GM10248 (cell line): ENCODE data around the gene ARID5A.
"Not testable (repeated sequence)": the region's sequence is repeated elsewhere in the genome, so short reads cannot be mapped to it uniquely, and the experiment has no call there.

Experiments used
- CTCF ChIA-PET: fragments of 300-600 bp; sonication (Branson Sonifier 250); formaldehyde crosslinking; extraction: SDS; loops from one replicate; lab custom pipeline; 2021; ENCODE audit warnings: antibody characterized with exemption; lab: Yijun Ruan, JAX
- POLR2A ChIA-PET: fragments of 350-650 bp; sonication (Branson Sonifier 250); formaldehyde crosslinking; extraction: SDS; loops from one replicate; lab custom pipeline; 2020; ENCODE audit warnings: antibody characterized with exemption; lab: Yijun Ruan, JAX
- DNase-seq: peaks from one replicate; pipeline ENCODE4 v3.0.0; 2012; ENCODE audit errors: extremely low spot score
- TF ChIP-seq, protein P1 (sequence below): IDR thresholded peaks from 2 replicates; pipeline ENCODE4 v1.5.1; 2012; ENCODE audit warnings: mild to moderate bottlenecking, low read depth; ENCODE audit errors: extremely low read depth, missing control alignments, control extremely low read depth

The ARID5A gene

DNA sequence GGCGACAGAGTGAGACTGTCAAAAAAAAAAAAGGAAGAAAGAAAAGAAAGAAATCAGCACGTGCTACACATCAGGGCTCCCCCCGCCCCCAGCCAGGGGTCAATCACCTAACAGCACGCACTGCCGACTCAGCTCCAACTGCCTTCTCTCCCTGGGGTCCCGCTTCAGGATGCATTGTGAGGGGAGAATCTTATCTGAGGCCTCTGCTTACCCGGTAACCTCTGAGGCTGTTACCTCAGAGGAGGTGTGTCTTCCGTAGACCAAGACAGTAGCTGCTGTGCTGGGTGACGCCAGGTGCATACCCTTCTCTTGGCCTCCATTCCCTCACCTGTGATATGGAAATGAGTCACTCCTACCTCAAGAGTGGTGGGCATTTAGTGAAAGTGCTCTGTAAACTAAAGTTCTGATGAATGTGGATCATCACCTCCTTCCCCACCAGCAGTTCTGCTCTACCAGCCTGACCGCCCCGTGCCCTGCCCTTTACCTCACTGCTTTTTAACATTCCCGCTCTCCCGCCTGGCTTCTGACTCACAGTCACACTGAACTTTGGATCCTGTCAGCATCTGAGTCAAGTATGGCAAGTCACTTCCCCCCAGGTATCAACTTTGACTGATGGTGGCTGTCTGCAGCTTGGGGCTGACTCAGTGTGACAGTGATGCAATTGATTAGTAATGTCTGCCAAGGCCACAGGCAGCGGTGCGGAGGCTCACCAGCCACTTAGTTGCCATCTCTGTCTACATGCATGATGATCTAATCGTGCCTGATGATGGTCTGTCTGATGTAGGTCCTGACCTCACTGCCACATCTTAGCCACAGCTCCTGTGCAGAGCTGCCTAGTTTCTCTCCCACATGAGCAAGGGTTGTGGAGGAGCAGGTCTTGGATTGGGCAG, 20.1 kb downstream of the ARID5A start:
- ChIA-PET POLR2A (no interaction called here), CTCF (interaction anchor here (1.0 to 5.7 kb wide), 8 partner anchors 10 to 150 kb away, joined by 3 to 80 read pairs (median 12); no protein-coding TSS in a partner anchor)
- TF ChIP-seq, protein P1, sequence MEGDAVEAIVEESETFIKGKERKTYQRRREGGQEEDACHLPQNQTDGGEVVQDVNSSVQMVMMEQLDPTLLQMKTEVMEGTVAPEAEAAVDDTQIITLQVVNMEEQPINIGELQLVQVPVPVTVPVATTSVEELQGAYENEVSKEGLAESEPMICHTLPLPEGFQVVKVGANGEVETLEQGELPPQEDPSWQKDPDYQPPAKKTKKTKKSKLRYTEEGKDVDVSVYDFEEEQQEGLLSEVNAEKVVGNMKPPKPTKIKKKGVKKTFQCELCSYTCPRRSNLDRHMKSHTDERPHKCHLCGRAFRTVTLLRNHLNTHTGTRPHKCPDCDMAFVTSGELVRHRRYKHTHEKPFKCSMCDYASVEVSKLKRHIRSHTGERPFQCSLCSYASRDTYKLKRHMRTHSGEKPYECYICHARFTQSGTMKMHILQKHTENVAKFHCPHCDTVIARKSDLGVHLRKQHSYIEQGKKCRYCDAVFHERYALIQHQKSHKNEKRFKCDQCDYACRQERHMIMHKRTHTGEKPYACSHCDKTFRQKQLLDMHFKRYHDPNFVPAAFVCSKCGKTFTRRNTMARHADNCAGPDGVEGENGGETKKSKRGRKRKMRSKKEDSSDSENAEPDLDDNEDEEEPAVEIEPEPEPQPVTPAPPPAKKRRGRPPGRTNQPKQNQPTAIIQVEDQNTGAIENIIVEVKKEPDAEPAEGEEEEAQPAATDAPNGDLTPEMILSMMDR, result no peak
- DNase-seq, result no peak

DNA sequence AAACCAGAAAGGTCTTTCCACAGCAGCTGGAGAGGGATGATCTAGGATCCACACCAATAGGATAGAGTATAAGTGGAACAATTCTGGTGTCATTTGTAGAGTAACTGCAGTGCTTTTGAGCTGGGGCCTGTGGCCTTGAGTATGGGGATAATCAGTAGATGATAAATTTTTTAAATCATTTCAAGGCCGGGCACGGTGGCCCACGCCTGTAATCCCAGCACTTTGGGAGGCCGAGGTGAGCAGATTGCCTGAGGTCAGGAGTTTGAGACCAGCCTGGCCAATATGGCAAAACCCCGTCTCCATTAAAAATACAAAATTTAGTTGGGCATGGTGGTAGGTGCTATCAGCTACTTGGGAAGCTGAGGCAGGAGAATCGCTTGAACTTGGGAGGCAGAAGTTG, 20.9 kb downstream of the ARID5A start:
- POLR2A ChIA-PET, DNase-seq: not testable (repeated sequence)
- CTCF ChIA-PET, result interaction anchor here (1.0 to 5.7 kb wide), 5 partner anchors 9 to 149 kb away, joined by 3 to 80 read pairs (median 3); no protein-coding TSS in a partner anchor

DNA sequence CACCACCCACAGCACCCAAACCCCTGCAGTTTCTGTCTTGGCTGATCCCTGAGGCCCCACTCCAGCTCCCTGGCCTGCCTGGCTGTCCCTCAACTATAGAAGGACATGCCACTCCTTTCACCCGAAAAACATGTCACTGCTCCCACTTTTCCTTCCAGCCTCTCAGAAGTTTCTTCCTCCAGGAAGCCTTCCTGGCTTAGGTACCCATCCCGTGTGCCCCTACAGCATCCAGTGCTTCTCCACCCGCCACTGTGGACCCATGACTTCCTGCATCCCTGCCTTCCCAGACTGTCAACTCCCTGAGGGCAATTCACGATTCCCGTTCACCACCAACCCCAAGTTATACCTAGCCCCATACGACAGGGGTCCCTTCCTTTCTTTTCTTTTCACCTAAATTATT, 21.5 kb downstream of the ARID5A start:
- ChIA-PET POLR2A (no interaction called here), CTCF (interaction anchor here (1.3 to 5.7 kb wide), 3 partner anchors 9 to 16 kb away, joined by 3 to 80 read pairs (median 3); no protein-coding TSS in a partner anchor)
- no peak for DNase-seq
- TF ChIP-seq, protein P1, result no peak

DNA sequence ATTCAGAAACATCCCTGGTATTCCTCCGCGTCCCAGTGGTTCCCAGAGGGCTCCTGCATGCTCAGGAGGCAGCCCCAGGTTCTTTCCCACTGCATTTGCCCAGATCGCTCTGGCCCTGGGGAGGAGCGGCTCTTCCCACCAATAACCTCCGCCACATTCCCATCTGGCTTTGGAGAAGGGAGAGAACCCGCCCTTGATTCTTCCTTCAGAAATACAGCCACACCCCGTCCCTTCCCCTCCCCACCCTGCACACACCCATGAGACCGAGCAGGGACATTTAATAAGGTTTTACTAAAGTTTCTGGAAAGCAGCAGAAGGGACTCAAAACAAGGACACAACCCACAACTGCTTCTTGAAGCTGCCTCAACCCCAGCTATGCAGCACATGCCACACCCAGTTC, 21.9 kb downstream of the ARID5A start:
- ChIA-PET CTCF (interaction anchor here (0.7 to 5.7 kb wide), 2 partner anchors 8 to 10 kb away, joined by 3 to 80 read pairs; no protein-coding TSS in a partner anchor), POLR2A (no interaction called here)
- no peak for DNase-seq
- TF ChIP-seq, protein P1, result no peak

DNA sequence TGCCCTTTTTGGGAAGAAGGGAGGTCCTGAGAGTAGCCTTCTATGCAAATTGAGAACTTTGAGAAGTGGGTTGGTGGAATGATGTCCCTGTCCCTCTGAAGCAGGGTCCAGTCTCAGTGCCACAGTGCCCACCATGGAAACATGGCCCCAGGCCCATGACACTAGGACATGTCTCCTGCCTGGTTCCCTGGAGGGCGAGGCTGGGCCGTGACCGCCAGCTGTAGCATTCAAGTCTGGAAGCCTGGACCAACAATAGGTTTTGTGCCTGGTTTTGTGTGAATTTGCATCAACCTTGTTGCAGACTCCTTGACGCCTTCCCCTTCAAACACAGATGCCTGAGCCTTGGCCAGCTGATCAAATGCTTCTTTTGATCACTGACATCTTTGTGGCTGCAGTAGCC, 27.5 kb downstream of the ARID5A start:
- ChIA-PET POLR2A (no interaction called here), CTCF (interaction anchor here (2.5 to 8.3 kb wide), 2 partner anchors 8 to 16 kb away, joined by 9 to 80 read pairs; no protein-coding TSS in a partner anchor)
- DNase-seq, result no peak
- TF ChIP-seq, protein P1, result no peak

DNA sequence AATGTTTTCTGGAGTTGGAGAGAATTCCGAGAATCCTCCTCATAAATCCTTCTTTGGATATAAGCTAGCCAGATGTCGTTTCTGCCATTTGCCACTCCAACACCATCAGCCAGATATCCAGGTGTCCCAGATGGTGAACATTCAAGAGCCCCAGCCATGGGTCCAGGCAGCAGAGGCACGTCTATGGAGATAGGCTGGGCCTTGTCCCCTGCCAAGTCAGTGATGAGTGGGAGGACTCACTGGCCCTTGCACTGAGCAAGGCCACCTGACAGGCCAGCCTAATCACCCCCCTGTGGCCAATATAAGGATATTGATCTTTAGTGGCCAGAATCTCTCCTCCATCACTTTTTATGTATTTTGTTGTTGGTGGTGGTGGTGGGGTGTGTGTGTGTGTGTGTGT, 28.0 kb downstream of the ARID5A start:
- TF ChIP-seq, protein P1, result no peak
- DNase-seq, result no peak
- ChIA-PET CTCF (interaction anchor here (2.5 to 8.3 kb wide), 2 partner anchors 9 to 15 kb away, joined by 9 to 80 read pairs; no protein-coding TSS in a partner anchor), POLR2A (no interaction called here)
